OCI-LY7 (cell line): ENCODE results near the gene MYO1F. TPM values are rescaled to one million over a fixed set of nuclear protein-coding genes. Genes with fewer than 3 reads are reported as not detected.

ENCODE experiments used
- BruUV-seq: library from RNA; stranded (reverse); fragments of 400-500 nt; replicated peaks from 2 replicates; lab custom pipeline; 2021; lab: Mats Ljungman, UMichigan
- CTCF ChIA-PET: fragments of 300-600 bp; sonication (Branson Sonifier 250); formaldehyde crosslinking; loops from one replicate; lab custom pipeline; 2022; ENCODE audit warnings: antibody characterized with exemption; ENCODE audit not compliant: unreplicated experiment; lab: Charles Lee
- POLR2A ChIA-PET: fragments of 300-600 bp; sonication (Branson Sonifier 250); formaldehyde crosslinking; loops from one replicate; lab custom pipeline; 2022; ENCODE audit warnings: antibody characterized with exemption; lab: Charles Lee
- DNase-seq: peaks from one replicate; pipeline ENCODE4 v3.0.0-alpha.2; 2015; ENCODE audit warnings: low spot score
- H2AFZ ChIP-seq: fragments of 200-600 bp; sonication (generic), shearing (Covaris generic); 2 replicates; pipeline ENCODE4 v1.6.1; 2014; ENCODE audit warnings: mild to moderate bottlenecking, antibody characterized with exemption, low read length, moderate library complexity
- H3K27ac ChIP-seq: fragments of 200-600 bp; sonication (generic); 2 replicates; pipeline ENCODE4 v1.5.1; 2014; ENCODE audit warnings: mixed run types, low read depth, mild to moderate bottlenecking, moderate library complexity, low read length, inconsistent platforms; ENCODE audit not compliant: poor library complexity, severe bottlenecking
- H3K36me3 ChIP-seq: fragments of 200-600 bp; sonication (generic); 2 replicates; pipeline ENCODE4 v1.6.1; 2014; ENCODE audit warnings: mild to moderate bottlenecking, antibody characterized with exemption, low read length, moderate library complexity, mixed read lengths; ENCODE audit not compliant: insufficient read depth
- H3K4me1 ChIP-seq: fragments of 200-600 bp; sonication (generic); 2 replicates; pipeline ENCODE4 v1.5.1; 2014; ENCODE audit warnings: mild to moderate bottlenecking, low read length; ENCODE audit not compliant: insufficient read depth, poor library complexity, severe bottlenecking
- H3K4me2 ChIP-seq: fragments of 200-600 bp; sonication (generic); 2 replicates; pipeline ENCODE4 v1.6.1; 2014; ENCODE audit warnings: mild to moderate bottlenecking, low read length
- H3K4me3 ChIP-seq: fragments of 200-600 bp; sonication (generic); 2 replicates; pipeline ENCODE4 v1.5.1; 2014; ENCODE audit warnings: mild to moderate bottlenecking, low read depth, low read length; ENCODE audit not compliant: poor library complexity, severe bottlenecking
- H3K79me2 ChIP-seq: fragments of 200-600 bp; sonication (generic); 2 replicates; pipeline ENCODE4 v1.6.1; 2016; ENCODE audit warnings: low read depth, mild to moderate bottlenecking, low read length, moderate library complexity, mixed read lengths; ENCODE audit not compliant: insufficient read depth
- H3K9me2 ChIP-seq: fragments of 200-600 bp; sonication (generic); 2 replicates; pipeline ENCODE4 v1.6.1; 2016; ENCODE audit warnings: mild to moderate bottlenecking, low read length, mixed read lengths; ENCODE audit not compliant: insufficient read depth
- H3K9me3 ChIP-seq: fragments of 200-600 bp; sonication (generic); 2 replicates; pipeline ENCODE4 v1.6.1; 2014; ENCODE audit warnings: mild to moderate bottlenecking, mixed run types, low read length, mixed read lengths
- H4K20me1 ChIP-seq: fragments of 200-600 bp; sonication (generic); 2 replicates; pipeline ENCODE4 v1.6.1; 2014; ENCODE audit warnings: mild to moderate bottlenecking, antibody characterized with exemption, low read length, moderate library complexity, mixed read lengths; ENCODE audit not compliant: insufficient read depth
- EZH2phosphoT487 ChIP-seq: fragments of 200-600 bp; sonication (generic); IDR thresholded peaks from 2 replicates; pipeline ENCODE4 v1.6.1; 2018; ENCODE audit warnings: low read depth, borderline replicate concordance, mild to moderate bottlenecking, mixed run types, antibody characterized with exemption, low read length, moderate library complexity, mixed read lengths
- intact Hi-C: fragments of 100-400 bp; cut with micrococcal nuclease; formaldehyde crosslinking; loops from one replicate; pipeline ENCODE4 v1.10.0; 2022; ENCODE audit not compliant: unreplicated experiment
- total RNA-seq, 2 experiments: library from RNA; depleted of rRNA in 1 of 2; stranded (reverse); fragments of >200 nt in 1 of 2; shearing (Covaris generic) in 1 of 2; gene quantifications; 2 replicates each; pipeline ENCODE4 v1.2.3, GENCODE V29; 2014 to 2022
- TF ChIP-seq, protein P1 (sequence below): fragments of 200-600 bp; sonication (generic); conservative IDR thresholded peaks from 2 replicates; pipeline ENCODE4 v1.5.1; 2014; ENCODE audit warnings: mild to moderate bottlenecking, antibody characterized with exemption, low read length, moderate library complexity, mixed read lengths

MYO1F gene
- total RNA-seq, 2 experiments from 2014 or later = 8.8 to 18.4 TPM

- no peak overlapping the region for H3K27ac ChIP-seq
- no peaks in the 10 kb centered on the region for H3K79me2 ChIP-seq
- peak overlapping the region; percentile 29; the same call in 1 of the 2 replicates for H2AFZ ChIP-seq
- BruUV-seq = no TSS peak
- H3K36me3 ChIP-seq = no peaks in the 10 kb centered on the region
- H3K9me3 ChIP-seq = no peaks in the 10 kb centered on the region
- DNase-seq = peak; percentile 51
- no peak for TF ChIP-seq EZH2phosphoT487
- TF ChIP-seq, protein P1, sequence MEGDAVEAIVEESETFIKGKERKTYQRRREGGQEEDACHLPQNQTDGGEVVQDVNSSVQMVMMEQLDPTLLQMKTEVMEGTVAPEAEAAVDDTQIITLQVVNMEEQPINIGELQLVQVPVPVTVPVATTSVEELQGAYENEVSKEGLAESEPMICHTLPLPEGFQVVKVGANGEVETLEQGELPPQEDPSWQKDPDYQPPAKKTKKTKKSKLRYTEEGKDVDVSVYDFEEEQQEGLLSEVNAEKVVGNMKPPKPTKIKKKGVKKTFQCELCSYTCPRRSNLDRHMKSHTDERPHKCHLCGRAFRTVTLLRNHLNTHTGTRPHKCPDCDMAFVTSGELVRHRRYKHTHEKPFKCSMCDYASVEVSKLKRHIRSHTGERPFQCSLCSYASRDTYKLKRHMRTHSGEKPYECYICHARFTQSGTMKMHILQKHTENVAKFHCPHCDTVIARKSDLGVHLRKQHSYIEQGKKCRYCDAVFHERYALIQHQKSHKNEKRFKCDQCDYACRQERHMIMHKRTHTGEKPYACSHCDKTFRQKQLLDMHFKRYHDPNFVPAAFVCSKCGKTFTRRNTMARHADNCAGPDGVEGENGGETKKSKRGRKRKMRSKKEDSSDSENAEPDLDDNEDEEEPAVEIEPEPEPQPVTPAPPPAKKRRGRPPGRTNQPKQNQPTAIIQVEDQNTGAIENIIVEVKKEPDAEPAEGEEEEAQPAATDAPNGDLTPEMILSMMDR = no peak
- POLR2A ChIA-PET = interaction anchor here (0.5 to 0.8 kb wide), 2 partner anchors 81 to 90 kb away, joined by 3 to 8 read pairs; no protein-coding TSS in a partner anchor
- no peak overlapping the region for H3K4me2 ChIP-seq
- H4K20me1 ChIP-seq = no peaks in the 10 kb centered on the region
- H3K4me3 ChIP-seq = no peak overlapping the region
- no peaks in the 10 kb centered on the region for H3K9me2 ChIP-seq
- CTCF ChIA-PET = no interaction called here
- intact Hi-C loops = no loop called here
- no peaks in the 10 kb centered on the region for H3K4me1 ChIP-seq
These were observed 24.4 kb downstream of the MYO1F start for GRCh38 chr19:8552810-8553209.

DNA sequence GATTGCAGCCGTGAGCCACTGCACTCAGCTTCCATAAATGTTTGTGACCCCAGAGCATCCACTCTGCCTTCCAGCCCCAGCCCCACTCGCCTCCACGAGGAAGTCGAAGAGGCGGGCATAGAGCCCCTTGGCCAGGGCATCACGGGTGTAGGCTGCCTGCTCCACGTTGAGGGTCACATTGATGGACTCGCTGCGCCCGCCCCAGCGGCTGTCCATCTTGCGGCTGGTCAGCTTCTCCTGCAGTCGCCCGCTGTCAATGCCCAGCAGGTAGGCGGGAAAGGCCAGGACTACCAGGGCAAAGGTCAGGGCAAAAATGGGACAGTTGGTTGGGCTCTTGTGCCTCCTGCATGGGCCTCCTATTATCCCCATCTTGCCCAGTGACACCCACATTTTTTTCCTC lies 27.2 kb downstream of the MYO1F start:
- no peak overlapping the region for H2AFZ ChIP-seq
- H3K9me3 ChIP-seq = no peaks in the 10 kb centered on the region
- H3K9me2 ChIP-seq = no peaks in the 10 kb centered on the region
- no peak overlapping the region for H3K4me2 ChIP-seq
- no TSS peak for BruUV-seq
- TF ChIP-seq, protein P1 = no peak
- TF ChIP-seq EZH2phosphoT487 = no peak
- no peaks in the 10 kb centered on the region for H3K4me1 ChIP-seq
- no peak for DNase-seq
- intact Hi-C loops = no loop called here
- no peak overlapping the region for H3K4me3 ChIP-seq
- H3K36me3 ChIP-seq = no peaks in the 10 kb centered on the region
- POLR2A ChIA-PET = no interaction called here
- CTCF ChIA-PET = no interaction called here
- H3K27ac ChIP-seq = no peak overlapping the region
- no peaks in the 10 kb centered on the region for H3K79me2 ChIP-seq
- H4K20me1 ChIP-seq = no peaks in the 10 kb centered on the region

GRCh38 chr19:8545743-8546142 lies 31.5 kb downstream of the MYO1F start:
- no peak for DNase-seq
- no peaks in the 10 kb centered on the region for H3K79me2 ChIP-seq
- no peak overlapping the region for H3K4me3 ChIP-seq
- intact Hi-C loops = no loop called here
- H3K4me1 ChIP-seq = no peaks in the 10 kb centered on the region
- H3K27ac ChIP-seq = no peak overlapping the region
- BruUV-seq = no TSS peak
- no peaks in the 10 kb centered on the region for H3K9me3 ChIP-seq
- H3K36me3 ChIP-seq = no peaks in the 10 kb centered on the region
- ChIA-PET CTCF (no interaction called here), POLR2A (no interaction called here)
- no peak overlapping the region for H2AFZ ChIP-seq
- no peaks in the 10 kb centered on the region for H4K20me1 ChIP-seq
- H3K4me2 ChIP-seq = no peak overlapping the region
- no peak for TF ChIP-seq EZH2phosphoT487
- TF ChIP-seq, protein P1 = no peak
- no peaks in the 10 kb centered on the region for H3K9me2 ChIP-seq
